Testis (tissue), 3 donors: ENCODE data around the gene PTPN2. TPM values are rescaled to one million over a fixed set of nuclear protein-coding genes. Genes with fewer than 3 reads are reported as not detected.

Experiments used
- DNase-seq: peaks from one replicate; pipeline ENCODE4 v3.0.0-alpha.2; 2019
- H3K27ac ChIP-seq, 2 donors: fragments of 200-600 bp; sonication (generic); one replicate each; pipeline ENCODE4 v1.5.1; 2019
- H3K27me3 ChIP-seq: fragments of 200-600 bp; sonication (generic); one replicate; pipeline ENCODE4 v1.5.1; 2019
- H3K36me3 ChIP-seq: fragments of 200-600 bp; sonication (generic); one replicate; pipeline ENCODE4 v1.5.1; 2017; ENCODE audit warnings: low read depth; ENCODE audit errors: missing control alignments
- H3K4me1 ChIP-seq: fragments of 200-600 bp; sonication (generic); one replicate; pipeline ENCODE4 v1.5.1; 2019
- H3K4me3 ChIP-seq, 2 donors: fragments of 200-600 bp; sonication (generic); one replicate each; pipeline ENCODE4 v1.5.1; 2017 to 2019
- H3K9me3 ChIP-seq: fragments of 200-600 bp; sonication (generic); one replicate; pipeline ENCODE4 v1.5.1; 2017
- POLR2A ChIP-seq: fragments of 450-650 bp; IDR thresholded peaks from one replicate; pipeline ENCODE4 v1.6.1; 2017; ENCODE audit warnings: antibody characterized with exemption, mild to moderate bottlenecking, moderate library complexity
- WGBS, 2 donors: methylation state at CpG; one replicate each; pipeline ENCODE4 v1.1.5; 2018; 5-methylcytosine and 5-hydroxymethylcytosine counted together
- intact Hi-C: fragments of 100-400 bp; cut with DNase I; formaldehyde crosslinking; loops from one replicate; pipeline ENCODE4 v1.15.1; 2023; ENCODE audit warnings: low total_unique reads
- polyA plus RNA-seq: library from polyadenylated mRNA; stranded (reverse); fragments of 350-450 nt; fragmentation: Illumina TruSeq; extraction: RNeasy Lipid Tissue Mini Kit (QIAGEN cat#74804); gene quantifications from one replicate; pipeline ENCODE4 v1.2.3, GENCODE V29; 2014; ENCODE audit warnings: low read depth, low replicate concordance; ENCODE audit not compliant: insufficient read depth
- total RNA-seq, 2 donors: library from RNA; depleted of rRNA; stranded (reverse); fragments of >200 nt; gene quantifications; one replicate each; pipeline ENCODE4 v1.2.3, GENCODE V29; 2016
- TF ChIP-seq, protein P1 (sequence below), 3 experiments: fragments of 450-650 bp in 2 of 3; fragments of 200-600 bp in 1 of 3; sonication (generic) in 1 of 3; IDR thresholded peaks; one replicate each; pipeline ENCODE4 v1.5.1; 2016 to 2019; ENCODE audit warnings: antibody characterized with exemption in 3 of 3, mild to moderate bottlenecking in 2 of 3, moderate library complexity in 1 of 3

PTPN2 gene
- total and polyA plus RNA-seq, 3 donors from 2014 or later: 24.5 to 41.5 (median 37.4) TPM

DNA sequence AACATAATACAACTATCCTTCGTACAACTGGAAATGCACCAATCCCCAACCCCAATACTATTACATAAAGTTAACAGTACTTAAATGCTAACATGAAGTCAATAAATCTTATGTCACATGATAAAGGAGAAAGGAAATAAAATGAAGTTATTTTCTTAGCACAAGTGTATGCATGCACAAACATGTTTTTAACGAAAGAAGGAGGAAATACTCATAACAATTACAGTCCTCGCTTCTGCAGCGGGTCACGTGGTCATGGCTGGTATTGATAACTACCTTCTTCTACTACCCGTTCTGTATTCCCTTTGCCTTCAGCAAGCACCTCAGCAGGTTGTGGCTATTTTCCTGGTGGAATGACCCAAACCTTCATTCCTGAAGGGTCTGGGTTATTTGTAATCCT, 129.5 kb downstream of the PTPN2 start:
- DNase-seq: no peak
- Histone ChIP-seq H3K9me3 (no peaks in the 10 kb centered on the region), H3K27ac (no peak overlapping the region), H3K27me3 (no peaks in the 10 kb centered on the region), H3K36me3 (no peaks in the 10 kb centered on the region), H3K4me1 (no peaks in the 10 kb centered on the region), H3K4me3 (no peak overlapping the region)
- TF ChIP-seq POLR2A: no peak
- TF ChIP-seq, protein P1, sequence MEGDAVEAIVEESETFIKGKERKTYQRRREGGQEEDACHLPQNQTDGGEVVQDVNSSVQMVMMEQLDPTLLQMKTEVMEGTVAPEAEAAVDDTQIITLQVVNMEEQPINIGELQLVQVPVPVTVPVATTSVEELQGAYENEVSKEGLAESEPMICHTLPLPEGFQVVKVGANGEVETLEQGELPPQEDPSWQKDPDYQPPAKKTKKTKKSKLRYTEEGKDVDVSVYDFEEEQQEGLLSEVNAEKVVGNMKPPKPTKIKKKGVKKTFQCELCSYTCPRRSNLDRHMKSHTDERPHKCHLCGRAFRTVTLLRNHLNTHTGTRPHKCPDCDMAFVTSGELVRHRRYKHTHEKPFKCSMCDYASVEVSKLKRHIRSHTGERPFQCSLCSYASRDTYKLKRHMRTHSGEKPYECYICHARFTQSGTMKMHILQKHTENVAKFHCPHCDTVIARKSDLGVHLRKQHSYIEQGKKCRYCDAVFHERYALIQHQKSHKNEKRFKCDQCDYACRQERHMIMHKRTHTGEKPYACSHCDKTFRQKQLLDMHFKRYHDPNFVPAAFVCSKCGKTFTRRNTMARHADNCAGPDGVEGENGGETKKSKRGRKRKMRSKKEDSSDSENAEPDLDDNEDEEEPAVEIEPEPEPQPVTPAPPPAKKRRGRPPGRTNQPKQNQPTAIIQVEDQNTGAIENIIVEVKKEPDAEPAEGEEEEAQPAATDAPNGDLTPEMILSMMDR (IDR thresholded peaks at IDR 0.05): no peak
- 90 to 95% methylated on average over 6 of the region's 6 CpGs for WGBS, 2 donors
- intact Hi-C loops: no loop called here

GRCh38 chr18:12751891-12752290, 132.1 kb downstream of the PTPN2 start:
- DNase-seq: no peak
- 82 to 91% methylated on average over 4 of the region's 4 CpGs for WGBS, 2 donors

GRCh38 chr18:12751503-12751884, 132.5 kb downstream of the PTPN2 start:
- no peaks in the 10 kb centered on the region for H3K4me1 ChIP-seq
- no peaks in the 10 kb centered on the region for H3K27me3 ChIP-seq
- H3K27ac ChIP-seq: no peak overlapping the region
- no peak overlapping the region for H3K4me3 ChIP-seq
- no peaks in the 10 kb centered on the region for H3K36me3 ChIP-seq
- no peak for DNase-seq
- H3K9me3 ChIP-seq: no peaks in the 10 kb centered on the region
- no peak for TF ChIP-seq POLR2A
- TF ChIP-seq, protein P1 (IDR thresholded peaks at IDR 0.05): no peak
- intact Hi-C loops: no loop called here
- WGBS, 2 donors: 86 to 91% methylated on average over 5 of the region's 5 CpGs

More at GRCh38 chr18:12751891-12752290, 132.1 kb downstream of the PTPN2 start:
- Histone ChIP-seq H3K27ac (no peak overlapping the region), H3K27me3 (no peaks in the 10 kb centered on the region), H3K4me3 (no peak overlapping the region), H3K9me3 (no peaks in the 10 kb centered on the region), H3K36me3 (no peaks in the 10 kb centered on the region), H3K4me1 (no peaks in the 10 kb centered on the region)
- TF ChIP-seq POLR2A: no peak
- TF ChIP-seq, protein P1 (IDR thresholded peaks at IDR 0.05): no peak
- intact Hi-C loops: no loop called here

DNA sequence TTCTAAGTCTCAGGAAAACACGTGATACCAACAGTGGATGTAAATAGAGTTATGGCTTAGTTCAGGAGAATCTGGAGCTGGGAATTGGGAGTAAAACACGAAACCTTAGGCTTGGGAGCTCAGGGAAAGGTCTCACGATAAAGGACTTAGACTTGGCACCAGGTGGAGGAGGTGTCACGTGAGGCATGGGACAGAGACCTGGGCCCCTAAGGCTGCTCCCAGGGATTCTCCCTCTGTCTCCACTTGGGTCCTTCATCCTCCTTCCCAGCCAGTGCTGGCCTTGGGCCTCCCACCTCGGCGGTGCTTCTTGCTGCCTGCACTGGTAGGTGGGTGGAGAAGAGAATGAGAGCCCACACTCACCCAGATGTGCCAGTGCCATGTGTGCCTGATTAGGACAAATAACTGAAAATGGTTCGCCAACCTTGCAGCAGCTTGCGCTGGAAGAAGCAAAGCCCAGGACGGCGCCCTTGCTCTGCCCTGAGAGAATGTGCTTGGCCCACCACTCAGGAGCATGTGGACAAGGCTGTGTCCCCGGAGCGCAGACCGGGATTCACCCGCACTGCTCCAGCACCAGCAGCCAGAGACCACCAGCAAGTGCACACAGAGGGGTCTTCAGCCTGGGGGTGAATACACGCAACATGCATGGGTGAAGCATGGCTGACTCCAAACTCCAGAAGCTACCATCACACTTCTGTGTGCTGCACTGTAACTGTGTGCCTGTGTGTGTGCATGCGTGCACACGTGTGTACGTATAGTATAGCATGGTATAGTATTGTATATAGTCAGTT, 133.1 kb downstream of the PTPN2 start:
- no peaks in the 10 kb centered on the region for H3K36me3 ChIP-seq
- no peak overlapping the region for H3K4me3 ChIP-seq
- H3K4me1 ChIP-seq: no peaks in the 10 kb centered on the region
- no peaks in the 10 kb centered on the region for H3K9me3 ChIP-seq
- intact Hi-C loops: no loop called here
- WGBS, 2 donors: 93 to 94% methylated on average over 11 to 18 of the region's 18 CpGs
- H3K27ac ChIP-seq: no peak overlapping the region
- no peak for DNase-seq
- TF ChIP-seq POLR2A: no peak
- TF ChIP-seq, protein P1 (IDR thresholded peaks at IDR 0.05): no peak
- no peaks in the 10 kb centered on the region for H3K27me3 ChIP-seq
